Mesenchymal stem cell (in vitro differentiated cells and primary cell): ENCODE measurements around the gene HAS3.
"Not testable (repeated sequence)": the region's sequence is repeated elsewhere in the genome, so short reads cannot be mapped to it uniquely, and the experiment has no call there.

Experiments used
- DNase-seq: peaks from one replicate; pipeline ENCODE4 v3.0.0-alpha.2; 2013
- H2AFZ ChIP-seq: one replicate; pipeline ENCODE4 v1.6.1; 2013; ENCODE audit warnings: low read depth, mild to moderate bottlenecking, control low read depth, inconsistent platforms, low read length, moderate library complexity
- H2AK5ac ChIP-seq: 2 replicates; pipeline ENCODE4 v1.6.1; 2013; ENCODE audit warnings: low read length, moderate library complexity, mild to moderate bottlenecking, inconsistent platforms; ENCODE audit not compliant: severe bottlenecking
- H2BK120ac ChIP-seq: one replicate; pipeline ENCODE4 v1.6.1; 2013; ENCODE audit warnings: low read depth, mild to moderate bottlenecking, inconsistent platforms, low read length, moderate library complexity
- H2BK12ac ChIP-seq, 2 experiments: one replicate each; pipeline ENCODE4 v1.6.1; 2013; ENCODE audit warnings: inconsistent platforms in 2 of 2, low read length in 2 of 2, mild to moderate bottlenecking in 2 of 2, moderate library complexity in 2 of 2, control low read depth in 1 of 2
- H2BK15ac ChIP-seq: one replicate; pipeline ENCODE4 v1.6.1; 2013; ENCODE audit warnings: mild to moderate bottlenecking, low read depth, inconsistent platforms; ENCODE audit not compliant: poor library complexity, severe bottlenecking
- H2BK5ac ChIP-seq: 2 replicates; pipeline ENCODE4 v1.6.1; 2013; ENCODE audit warnings: low read depth, mild to moderate bottlenecking, low read length, control low read depth, inconsistent platforms; ENCODE audit not compliant: poor library complexity, severe bottlenecking
- H3K14ac ChIP-seq, 2 experiments: one replicate each; pipeline ENCODE4 v1.6.1; 2013; ENCODE audit warnings: inconsistent platforms in 2 of 2, low read length in 2 of 2, control low read depth in 1 of 2, mild to moderate bottlenecking in 1 of 2, moderate library complexity in 1 of 2
- H3K18ac ChIP-seq, 2 experiments: one replicate each; pipeline ENCODE4 v1.6.1; 2013; ENCODE audit warnings: inconsistent platforms in 2 of 2, low read length in 2 of 2, control low read depth in 1 of 2, low read depth in 1 of 2, mild to moderate bottlenecking in 1 of 2
- H3K23ac ChIP-seq, 2 experiments: one replicate each; pipeline ENCODE4 v1.6.1; 2013; ENCODE audit warnings: inconsistent platforms in 2 of 2, low read length in 2 of 2, mild to moderate bottlenecking in 2 of 2, moderate library complexity in 2 of 2, control low read depth in 1 of 2
- H3K27ac ChIP-seq: 2 replicates; pipeline ENCODE4 v1.5.1; 2013; ENCODE audit warnings: mild to moderate bottlenecking, moderate library complexity, low read length, control low read depth, inconsistent platforms; ENCODE audit not compliant: poor library complexity, severe bottlenecking
- H3K27me3 ChIP-seq, 2 experiments: 2 replicates each; pipeline versions ENCODE4 v1.6.1 to v1.7.0; 2013; ENCODE audit warnings: low read length in 2 of 2, mild to moderate bottlenecking in 2 of 2, moderate library complexity in 2 of 2, control low read depth in 1 of 2, inconsistent platforms in 1 of 2; ENCODE audit not compliant: control insufficient read depth in 1 of 2, insufficient read depth in 1 of 2
- H3K36me3 ChIP-seq, 2 experiments: 2 replicates each; pipeline versions ENCODE4 v1.6.1 to v1.7.0; 2013; ENCODE audit warnings: low read length in 2 of 2, control low read depth in 1 of 2, inconsistent platforms in 1 of 2, low read depth in 1 of 2, mild to moderate bottlenecking in 1 of 2; ENCODE audit not compliant: insufficient read depth in 2 of 2, control insufficient read depth in 1 of 2
- H3K4ac ChIP-seq, 2 experiments: one replicate each; pipeline ENCODE4 v1.6.1; 2013; ENCODE audit warnings: inconsistent platforms in 2 of 2, low read length in 2 of 2, mild to moderate bottlenecking in 2 of 2, moderate library complexity in 2 of 2, control low read depth in 1 of 2, low read depth in 1 of 2
- H3K4me1 ChIP-seq: 2 replicates; pipeline ENCODE4 v1.6.1; 2013; ENCODE audit warnings: low read depth, low read length, control low read depth; ENCODE audit not compliant: control insufficient read depth, insufficient read depth
- H3K4me2 ChIP-seq: 2 replicates; pipeline ENCODE4 v1.6.1; 2013; ENCODE audit warnings: low read length, mild to moderate bottlenecking, inconsistent platforms; ENCODE audit not compliant: poor library complexity, severe bottlenecking
- H3K4me3 ChIP-seq, 2 experiments: 2 replicates each; pipeline versions ENCODE4 v1.5.1 to v1.7.0; 2013; ENCODE audit warnings: low read length in 2 of 2, mild to moderate bottlenecking in 2 of 2, control low read depth in 1 of 2, low read depth in 1 of 2; ENCODE audit not compliant: insufficient read depth in 1 of 2
- H3K79me1 ChIP-seq: replicated peaks from 2 replicates; pipeline ENCODE4 v1.6.1; 2013; ENCODE audit warnings: mild to moderate bottlenecking, control low read depth, low read length, inconsistent platforms; ENCODE audit not compliant: poor library complexity, severe bottlenecking
- H3K9ac ChIP-seq: 2 replicates; pipeline ENCODE4 v1.7.0; 2013; ENCODE audit warnings: mild to moderate bottlenecking, low read length, moderate library complexity
- H3K9me3 ChIP-seq: 2 replicates; pipeline ENCODE4 v1.7.0; 2013; ENCODE audit warnings: mild to moderate bottlenecking, low read length; ENCODE audit not compliant: control insufficient read depth
- H4K8ac ChIP-seq: one replicate; pipeline ENCODE4 v1.6.1; 2013; ENCODE audit warnings: inconsistent platforms, mild to moderate bottlenecking, low read length, moderate library complexity
- H4K91ac ChIP-seq: one replicate; pipeline ENCODE4 v1.6.1; 2013; ENCODE audit warnings: mild to moderate bottlenecking, low read length, inconsistent platforms
- WGBS: methylation state at CpG from one replicate; pipeline ENCODE4 v1.1.7; 2013; ENCODE audit warnings: mixed read lengths; 5-methylcytosine and 5-hydroxymethylcytosine counted together

Gene HAS3

DNA sequence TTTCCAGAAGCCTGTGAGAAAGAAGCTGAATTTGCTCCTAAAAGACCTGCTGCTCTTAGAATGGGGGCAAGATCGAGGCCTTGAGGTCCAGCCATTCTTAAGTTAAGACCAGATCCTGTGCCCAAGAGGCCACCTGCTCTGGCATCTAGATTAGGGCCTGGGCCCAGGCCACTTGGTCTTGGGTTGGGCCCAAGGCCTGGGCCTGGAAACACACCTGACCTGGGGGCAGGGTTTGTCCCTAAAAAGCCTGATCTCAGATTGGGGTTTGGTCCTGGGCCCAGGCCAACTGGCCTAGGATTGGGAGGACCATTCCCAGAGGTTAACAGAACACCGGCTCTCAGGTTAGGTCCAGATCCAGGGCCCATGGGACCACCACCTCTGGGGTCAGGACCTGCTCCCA, 14.1 kb downstream of the HAS3 start:
- no peak overlapping the region for H3K18ac ChIP-seq
- H3K9ac ChIP-seq, result no peak overlapping the region
- no peak overlapping the region for H3K4ac ChIP-seq
- WGBS, result 97% methylated on average over 2 of the region's 2 CpGs
- H3K14ac ChIP-seq, result no peak overlapping the region
- H2AK5ac ChIP-seq, result no peak overlapping the region
- no peak overlapping the region for H3K23ac ChIP-seq
- H3K27me3 ChIP-seq, result no peaks in the 10 kb centered on the region
- H2BK5ac ChIP-seq, result no peak overlapping the region
- no peak overlapping the region for H4K91ac ChIP-seq
- H3K4me3 ChIP-seq, result no peak overlapping the region
- no peaks in the 10 kb centered on the region for H3K4me1 ChIP-seq
- H2BK12ac ChIP-seq, result no peak overlapping the region
- H2BK120ac ChIP-seq, result no peak overlapping the region
- H3K36me3 ChIP-seq, result peaks cover 54 to 68% of the 10 kb centered on the region in 2 experiments
- no peaks in the 10 kb centered on the region for H3K9me3 ChIP-seq
- H3K79me1 ChIP-seq, result peaks cover 41% of the 10 kb centered on the region
- DNase-seq, result no peak
- H4K8ac ChIP-seq, result no peak overlapping the region
- no peak overlapping the region for H2BK15ac ChIP-seq
- no peak overlapping the region for H2AFZ ChIP-seq
- no peak overlapping the region for H3K4me2 ChIP-seq
- H3K27ac ChIP-seq, result no peak overlapping the region

- Histone ChIP-seq H2BK15ac (no peak overlapping the region), H3K4ac (no peak overlapping the region), H3K4me3 (no peak overlapping the region), H3K27me3 (no peaks in the 10 kb centered on the region), H2BK5ac (no peak overlapping the region), H3K14ac (no peak overlapping the region), H3K27ac (no peak overlapping the region), H2BK120ac (no peak overlapping the region), H3K36me3 (peaks cover 48 to 64% of the 10 kb centered on the region in 2 experiments), H4K8ac (no peak overlapping the region), H3K4me2 (no peak overlapping the region), H2AK5ac (no peak overlapping the region), H4K91ac (no peak overlapping the region), H3K9ac (no peak overlapping the region), H2AFZ (no peak overlapping the region), H3K9me3 (no peaks in the 10 kb centered on the region), H2BK12ac (no peak overlapping the region), H3K79me1 (peaks cover 39% of the 10 kb centered on the region), H3K23ac (no peak overlapping the region), H3K18ac (no peak overlapping the region), H3K4me1 (no peaks in the 10 kb centered on the region)
- 97% methylated on average over 19 of the region's 19 CpGs for WGBS
- DNase-seq, result no peak
Observed at GRCh38 chr16:69120096-69120664, 14.7 kb downstream of the HAS3 start.

- H3K4me1 ChIP-seq, result no peaks in the 10 kb centered on the region
- no peak overlapping the region for H4K91ac ChIP-seq
- H3K9me3 ChIP-seq, result no peaks in the 10 kb centered on the region
- no peak overlapping the region for H2AFZ ChIP-seq
- no peak overlapping the region for H3K4me3 ChIP-seq
- H4K8ac ChIP-seq, result no peak overlapping the region
- peak; percentile 82 for DNase-seq
- no peak overlapping the region for H3K27ac ChIP-seq
- no peak overlapping the region for H3K18ac ChIP-seq
- WGBS, result 90% methylated on average over 3 of the region's 3 CpGs
- no peak overlapping the region for H2AK5ac ChIP-seq
- no peak overlapping the region for H3K9ac ChIP-seq
- H3K14ac ChIP-seq, result no peak overlapping the region
- H3K4ac ChIP-seq, result no peak overlapping the region
- H3K23ac ChIP-seq, result no peak overlapping the region
- no peaks in the 10 kb centered on the region for H3K27me3 ChIP-seq
- peaks cover 26% of the 10 kb centered on the region for H3K79me1 ChIP-seq
- no peak overlapping the region for H2BK15ac ChIP-seq
- no peak overlapping the region for H3K4me2 ChIP-seq
- H2BK120ac ChIP-seq, result no peak overlapping the region
- peaks cover 26 to 45% of the 10 kb centered on the region in 2 experiments for H3K36me3 ChIP-seq
- H2BK12ac ChIP-seq, result no peak overlapping the region
- no peak overlapping the region for H2BK5ac ChIP-seq
Observed at GRCh38 chr16:69123910-69124309, 18.5 kb downstream of the HAS3 start.

GRCh38 chr16:69124406-69124805, 19.0 kb downstream of the HAS3 start:
- H2AFZ ChIP-seq, H3K23ac ChIP-seq, H3K4me3 ChIP-seq, H2BK12ac ChIP-seq, DNase-seq, H2BK120ac ChIP-seq, H3K4me2 ChIP-seq, H3K9me3 ChIP-seq, H2BK5ac ChIP-seq, H4K91ac ChIP-seq, H3K27me3 ChIP-seq, H2AK5ac ChIP-seq, H3K27ac ChIP-seq, H3K9ac ChIP-seq, H4K8ac ChIP-seq, H3K4ac ChIP-seq, H3K18ac ChIP-seq, H3K14ac ChIP-seq, H2BK15ac ChIP-seq, H3K4me1 ChIP-seq: not testable (repeated sequence)
- peaks cover 21% of the 10 kb centered on the region for H3K79me1 ChIP-seq
- peaks cover 23 to 40% of the 10 kb centered on the region in 2 experiments for H3K36me3 ChIP-seq
- whole genome bisulfite sequencing, result 97% methylated on average over 8 of the region's 8 CpGs
